ENCODE results near the gene ASB5.

GRCh38 chr4:176302283-176303275 is 33.6 kb upstream of the ASB5 start:
- TF ChIP-seq CTCF (conservative IDR thresholded peaks at IDR 0.05 in 1 of 2, IDR thresholded peaks at IDR 0.05 in 1 of 2; ENCODE audit: low read depth in 1 of 2, low read length in 2 of 2) (no peak), EZH2 (IDR thresholded peaks at IDR 0.05; ENCODE audit: low read length, missing control alignments) (no peak)

Data from fibroblast of lung (primary cell).